ENCODE measurements around the gene PRTFDC1.

The PRTFDC1 gene

DNA sequence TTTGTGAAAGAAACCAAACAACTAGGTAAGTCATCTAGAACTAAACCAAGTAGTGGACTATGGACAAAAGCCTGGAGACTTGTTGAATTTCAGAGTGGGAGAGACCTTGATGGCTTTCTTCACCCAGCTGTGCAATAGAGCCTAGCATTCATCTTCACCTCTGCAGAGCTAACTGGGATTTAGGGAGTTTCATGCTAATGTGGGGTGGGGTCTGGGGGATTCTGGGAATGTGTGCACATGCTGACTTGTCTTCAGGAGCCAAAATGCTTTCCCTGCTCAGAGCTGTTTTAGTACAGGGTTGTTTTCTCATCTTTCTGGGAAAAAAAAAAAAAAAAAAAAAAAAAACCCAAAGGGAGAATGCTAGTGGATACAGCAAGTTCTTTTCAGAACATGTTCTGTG is 147.4 kb downstream of the PRTFDC1 start:
- DNase-seq: no peak

DNA sequence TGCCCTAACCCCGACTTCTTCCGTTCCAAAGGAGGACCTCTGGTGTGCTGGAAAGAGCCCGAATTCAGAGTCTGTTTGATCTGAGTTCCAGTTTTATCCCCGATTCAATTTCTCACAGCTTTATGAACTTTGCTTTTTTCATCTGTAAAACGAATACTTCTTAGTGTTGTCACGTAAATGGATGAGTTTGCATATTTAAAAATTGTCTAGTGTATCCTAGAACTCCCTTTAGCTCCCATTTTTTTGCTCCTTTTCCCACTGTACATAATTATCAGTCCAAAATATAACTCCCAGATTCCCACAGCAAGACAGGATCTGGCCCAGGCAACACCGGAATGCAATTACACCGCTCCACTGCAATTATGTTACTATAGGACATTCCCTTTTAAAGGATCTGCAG is 148.0 kb downstream of the PRTFDC1 start:
- no peak for DNase-seq

DNA sequence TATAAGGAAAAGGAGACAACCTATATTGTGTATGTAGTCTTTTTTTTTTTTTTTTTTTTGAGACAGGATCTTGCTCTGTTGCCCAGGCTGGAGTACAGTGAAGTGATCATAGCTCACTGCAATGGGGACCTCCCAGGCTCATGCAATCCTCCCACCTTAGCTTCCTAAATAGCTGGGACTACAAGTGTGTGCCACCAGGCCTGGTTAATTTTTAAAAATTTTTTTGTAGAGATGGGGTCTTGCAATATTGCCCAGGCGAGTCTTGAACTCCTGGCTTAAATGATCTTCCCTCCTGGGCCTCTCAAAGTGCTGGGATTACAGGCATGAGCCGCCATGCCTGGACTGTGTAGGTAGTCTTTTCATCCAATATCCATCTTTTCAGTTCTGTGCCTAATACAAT is 150.0 kb downstream of the PRTFDC1 start:
- no peak for DNase-seq

DNA sequence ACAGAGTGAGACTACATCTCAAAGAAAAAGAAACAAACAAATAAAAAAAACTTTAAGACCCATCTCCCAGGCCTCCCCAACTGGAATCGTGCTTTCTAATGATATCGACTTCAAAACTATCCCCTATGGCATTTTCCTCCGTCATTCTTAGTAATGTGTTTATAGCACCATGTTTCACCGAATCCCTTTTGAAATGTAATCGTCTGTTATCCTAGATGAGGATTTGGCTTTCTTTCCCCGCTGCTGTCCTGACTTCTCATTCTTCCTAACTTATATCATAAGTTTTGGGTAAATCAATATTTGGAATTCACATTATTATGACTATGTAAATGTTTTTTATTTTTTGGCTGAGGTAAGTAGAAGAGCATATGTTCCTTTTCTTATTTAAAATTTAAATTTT is 151.5 kb downstream of the PRTFDC1 start:
- no peak for DNase-seq

Measured in nucleus accumbens (tissue), 56 donors.